HepG2 (cell line): ENCODE data around the gene PBX4. TPM values are rescaled to one million over a fixed set of nuclear protein-coding genes. Genes with fewer than 3 reads are reported as not detected.

Source experiments
- ATAD3A ChIP-seq: sonication (generic); formaldehyde crosslinking; IDR thresholded peaks from 2 replicates; pipeline ENCODE4 v1.4.0; 2020; ENCODE audit warnings: missing genetic modification reagents
- CBX5 ChIP-seq: sonication (generic); formaldehyde crosslinking; IDR thresholded peaks from 2 replicates; pipeline ENCODE4 v1.4.0; 2020; ENCODE audit warnings: missing genetic modification reagents, borderline replicate concordance
- GABPB1 ChIP-seq: IDR thresholded peaks from 2 replicates; pipeline ENCODE4 v1.6.1; 2016; ENCODE audit warnings: mild to moderate bottlenecking, missing genetic modification reagents, moderate library complexity, missing compliant biosample characterization
- KLF6 ChIP-seq: IDR thresholded peaks from 2 replicates; pipeline ENCODE4 v1.8.0; 2016; ENCODE audit warnings: missing biosample characterization, missing genetic modification reagents
- MBNL3 ChIP-seq: fragments of 250-450 bp; sonication (Bioruptor Pico); conservative IDR thresholded peaks from 2 replicates; pipeline ENCODE4 v1.8.0; 2022; ENCODE audit warnings: mild to moderate bottlenecking, inconsistent platforms
- NBN ChIP-seq: fragments of 450-650 bp; conservative IDR thresholded peaks from 2 replicates; pipeline ENCODE4 v1.6.1; 2017
- SAFB2 ChIP-seq: sonication (generic); formaldehyde crosslinking; IDR thresholded peaks from 2 replicates; pipeline ENCODE4 v1.5.1; 2020; ENCODE audit warnings: missing genetic modification reagents, low read depth, mild to moderate bottlenecking, borderline replicate concordance
- SMARCE1 ChIP-seq: fragments of 450-650 bp; IDR thresholded peaks from 2 replicates; pipeline ENCODE4 v1.6.1; 2017; ENCODE audit warnings: borderline replicate concordance
- ZNF543 ChIP-seq: sonication (generic); formaldehyde crosslinking; IDR thresholded peaks from 2 replicates; pipeline ENCODE4 v1.4.0; 2020; ENCODE audit warnings: mild to moderate bottlenecking, missing genetic modification reagents
- ZNF772 ChIP-seq: sonication (generic); formaldehyde crosslinking; IDR thresholded peaks from 2 replicates; pipeline ENCODE4 v1.5.0; 2020; ENCODE audit warnings: mild to moderate bottlenecking, missing genetic modification reagents
- ZNF839 ChIP-seq: sonication (generic); formaldehyde crosslinking; IDR thresholded peaks from 2 replicates; pipeline ENCODE4 v1.4.0; 2020; ENCODE audit warnings: missing genetic modification reagents, mild to moderate bottlenecking, borderline replicate concordance
- polyA plus RNA-seq, 8 experiments: library from polyadenylated mRNA; depleted of rRNA in 3 of 8; stranded (reverse) in 7 of 8; unstranded in 1 of 8; fragments of >200 nt; fragmentation: Illumina TruSeq in 4 of 8; extraction: Trizol in 4 of 8; gene quantifications; 2 replicates each; pipeline versions ENCODE4 v1.2.1 to v1.2.3, GENCODE V29; 2011 to 2016; ENCODE audit warnings: low read depth in 4 of 8, missing spikeins in 1 of 8, mixed read lengths in 1 of 8; ENCODE audit not compliant: insufficient read depth in 1 of 8
- total RNA-seq, 5 experiments: library from RNA; depleted of rRNA; stranded (reverse); fragments of >200 nt; fragmentation: Illumina TruSeq; extraction: Trizol; gene quantifications; 2 replicates each; pipeline ENCODE4 v1.2.3, GENCODE V29; 2016; ENCODE audit warnings: low read depth in 1 of 5
- TF ChIP-seq, protein P1 (sequence below): sonication (generic); formaldehyde crosslinking; IDR thresholded peaks from 2 replicates; pipeline ENCODE4 v1.9.0; 2021; ENCODE audit warnings: missing genetic modification reagents, mild to moderate bottlenecking, borderline replicate concordance
- TF ChIP-seq, protein P2 (sequence below): sonication (generic); formaldehyde crosslinking; IDR thresholded peaks from 2 replicates; pipeline ENCODE4 v1.4.0; 2020; ENCODE audit warnings: missing genetic modification reagents
- TF ChIP-seq, protein P3 (sequence below): sonication (generic); formaldehyde crosslinking; IDR thresholded peaks from 2 replicates; pipeline ENCODE4 v1.4.0; 2020; ENCODE audit warnings: missing genetic modification reagents
- TF ChIP-seq, protein P4 (sequence below): sonication (generic); formaldehyde crosslinking; IDR thresholded peaks from 2 replicates; pipeline ENCODE4 v1.8.1; 2023; ENCODE audit warnings: mild to moderate bottlenecking, missing genetic modification reagents
- TF ChIP-seq, protein P5 (sequence below): sonication (generic); formaldehyde crosslinking; IDR thresholded peaks from 2 replicates; pipeline ENCODE4 v1.8.0; 2022; ENCODE audit warnings: mild to moderate bottlenecking, missing genetic modification reagents, moderate library complexity
- TF ChIP-seq, protein P6 (sequence below): IDR thresholded peaks from 2 replicates; pipeline ENCODE4 v1.6.1; 2012; ENCODE audit warnings: low read depth, low read length, improper control_type of control experiment
- TF ChIP-seq, protein P7 (sequence below): IDR thresholded peaks from 2 replicates; pipeline ENCODE4 v1.6.1; 2016; ENCODE audit warnings: missing compliant biosample characterization, missing genetic modification reagents, borderline replicate concordance

PBX4 gene
- total and polyA plus RNA-seq, 2 of the 13 experiments (the other 11 are each of a cell fraction or from before 2014, with no cell fraction given): not detected

DNA sequence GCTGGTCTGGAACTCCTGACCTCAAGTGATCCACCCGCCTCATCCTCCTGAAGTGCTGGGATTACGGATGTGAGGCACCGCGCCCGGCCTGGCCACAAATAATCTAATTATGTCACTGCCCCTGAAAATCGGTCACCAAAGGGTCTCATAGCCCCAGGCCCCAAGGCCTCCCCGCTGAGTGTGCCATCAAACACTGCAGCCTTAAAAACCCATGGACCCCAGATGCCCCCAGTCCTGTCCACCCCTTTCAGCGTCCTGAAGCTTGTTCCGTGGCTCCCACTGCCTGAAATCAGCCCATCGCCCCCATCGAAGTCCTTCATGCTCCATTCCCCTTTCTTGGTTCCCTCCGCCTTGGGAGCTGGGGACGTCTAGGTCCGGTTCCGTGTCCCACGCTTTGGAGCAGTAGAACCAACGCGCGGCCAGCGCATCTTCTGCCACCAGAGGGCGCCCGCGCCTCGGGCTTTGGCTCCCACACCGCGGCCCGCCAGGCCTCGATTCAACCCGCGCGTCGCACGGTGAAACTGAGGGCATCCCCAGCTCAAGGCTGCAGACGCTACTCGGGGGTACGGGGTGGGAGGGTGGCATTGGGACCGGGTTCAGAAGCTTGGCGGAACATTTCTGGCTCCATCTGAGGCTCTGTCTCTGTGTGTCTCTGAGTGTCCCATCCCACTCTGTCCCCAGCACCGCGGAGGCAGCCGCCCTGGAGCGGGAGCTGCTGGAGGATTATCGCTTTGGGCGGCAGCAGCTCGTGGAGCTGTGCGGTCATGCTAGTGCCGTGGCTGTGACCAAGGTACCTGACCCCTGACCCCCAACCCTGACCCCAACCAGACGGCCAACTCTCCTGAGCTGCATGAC, 86.3 kb downstream of the PBX4 start (continued):
- TF ChIP-seq, protein P1, sequence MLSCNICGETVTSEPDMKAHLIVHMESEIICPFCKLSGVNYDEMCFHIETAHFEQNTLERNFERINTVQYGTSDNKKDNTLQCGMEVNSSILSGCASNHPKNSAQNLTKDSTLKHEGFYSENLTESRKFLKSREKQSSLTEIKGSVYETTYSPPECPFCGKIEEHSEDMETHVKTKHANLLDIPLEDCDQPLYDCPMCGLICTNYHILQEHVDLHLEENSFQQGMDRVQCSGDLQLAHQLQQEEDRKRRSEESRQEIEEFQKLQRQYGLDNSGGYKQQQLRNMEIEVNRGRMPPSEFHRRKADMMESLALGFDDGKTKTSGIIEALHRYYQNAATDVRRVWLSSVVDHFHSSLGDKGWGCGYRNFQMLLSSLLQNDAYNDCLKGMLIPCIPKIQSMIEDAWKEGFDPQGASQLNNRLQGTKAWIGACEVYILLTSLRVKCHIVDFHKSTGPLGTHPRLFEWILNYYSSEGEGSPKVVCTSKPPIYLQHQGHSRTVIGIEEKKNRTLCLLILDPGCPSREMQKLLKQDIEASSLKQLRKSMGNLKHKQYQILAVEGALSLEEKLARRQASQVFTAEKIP (CRISPR knock-in tag): no peak
- TF ChIP-seq ATAD3A (CRISPR knock-in tag) (no peak), NBN (no peak), MBNL3 (CRISPR knock-in tag) (no peak), CBX5 (peak; percentile 49; the same call in 1 of the 2 replicates), ZNF543 (CRISPR knock-in tag) (0 out of 2 replicates have a peak, but pooled peaks have one; percentile 38), KLF6 (CRISPR knock-in tag) (no peak), ZNF839 (CRISPR knock-in tag) (no peak), SMARCE1 (no peak), GABPB1 (peak; percentile 48; the same call in 1 of the 2 replicates), SAFB2 (CRISPR knock-in tag) (no peak), ZNF772 (CRISPR knock-in tag) (no peak)
- TF ChIP-seq, protein P2, sequence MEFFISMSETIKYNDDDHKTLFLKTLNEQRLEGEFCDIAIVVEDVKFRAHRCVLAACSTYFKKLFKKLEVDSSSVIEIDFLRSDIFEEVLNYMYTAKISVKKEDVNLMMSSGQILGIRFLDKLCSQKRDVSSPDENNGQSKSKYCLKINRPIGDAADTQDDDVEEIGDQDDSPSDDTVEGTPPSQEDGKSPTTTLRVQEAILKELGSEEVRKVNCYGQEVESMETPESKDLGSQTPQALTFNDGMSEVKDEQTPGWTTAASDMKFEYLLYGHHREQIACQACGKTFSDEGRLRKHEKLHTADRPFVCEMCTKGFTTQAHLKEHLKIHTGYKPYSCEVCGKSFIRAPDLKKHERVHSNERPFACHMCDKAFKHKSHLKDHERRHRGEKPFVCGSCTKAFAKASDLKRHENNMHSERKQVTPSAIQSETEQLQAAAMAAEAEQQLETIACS (CRISPR knock-in tag): no peak
- TF ChIP-seq, protein P3, sequence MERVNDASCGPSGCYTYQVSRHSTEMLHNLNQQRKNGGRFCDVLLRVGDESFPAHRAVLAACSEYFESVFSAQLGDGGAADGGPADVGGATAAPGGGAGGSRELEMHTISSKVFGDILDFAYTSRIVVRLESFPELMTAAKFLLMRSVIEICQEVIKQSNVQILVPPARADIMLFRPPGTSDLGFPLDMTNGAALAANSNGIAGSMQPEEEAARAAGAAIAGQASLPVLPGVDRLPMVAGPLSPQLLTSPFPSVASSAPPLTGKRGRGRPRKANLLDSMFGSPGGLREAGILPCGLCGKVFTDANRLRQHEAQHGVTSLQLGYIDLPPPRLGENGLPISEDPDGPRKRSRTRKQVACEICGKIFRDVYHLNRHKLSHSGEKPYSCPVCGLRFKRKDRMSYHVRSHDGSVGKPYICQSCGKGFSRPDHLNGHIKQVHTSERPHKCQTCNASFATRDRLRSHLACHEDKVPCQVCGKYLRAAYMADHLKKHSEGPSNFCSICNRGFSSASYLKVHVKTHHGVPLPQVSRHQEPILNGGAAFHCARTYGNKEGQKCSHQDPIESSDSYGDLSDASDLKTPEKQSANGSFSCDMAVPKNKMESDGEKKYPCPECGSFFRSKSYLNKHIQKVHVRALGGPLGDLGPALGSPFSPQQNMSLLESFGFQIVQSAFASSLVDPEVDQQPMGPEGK (CRISPR knock-in tag): no peak
- TF ChIP-seq, protein P4, sequence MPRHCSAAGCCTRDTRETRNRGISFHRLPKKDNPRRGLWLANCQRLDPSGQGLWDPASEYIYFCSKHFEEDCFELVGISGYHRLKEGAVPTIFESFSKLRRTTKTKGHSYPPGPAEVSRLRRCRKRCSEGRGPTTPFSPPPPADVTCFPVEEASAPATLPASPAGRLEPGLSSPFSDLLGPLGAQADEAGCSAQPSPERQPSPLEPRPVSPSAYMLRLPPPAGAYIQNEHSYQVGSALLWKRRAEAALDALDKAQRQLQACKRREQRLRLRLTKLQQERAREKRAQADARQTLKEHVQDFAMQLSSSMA (CRISPR knock-in tag): no peak
- TF ChIP-seq, protein P5, sequence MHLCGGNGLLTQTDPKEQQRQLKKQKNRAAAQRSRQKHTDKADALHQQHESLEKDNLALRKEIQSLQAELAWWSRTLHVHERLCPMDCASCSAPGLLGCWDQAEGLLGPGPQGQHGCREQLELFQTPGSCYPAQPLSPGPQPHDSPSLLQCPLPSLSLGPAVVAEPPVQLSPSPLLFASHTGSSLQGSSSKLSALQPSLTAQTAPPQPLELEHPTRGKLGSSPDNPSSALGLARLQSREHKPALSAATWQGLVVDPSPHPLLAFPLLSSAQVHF (CRISPR knock-in tag): no peak
- TF ChIP-seq, protein P6, sequence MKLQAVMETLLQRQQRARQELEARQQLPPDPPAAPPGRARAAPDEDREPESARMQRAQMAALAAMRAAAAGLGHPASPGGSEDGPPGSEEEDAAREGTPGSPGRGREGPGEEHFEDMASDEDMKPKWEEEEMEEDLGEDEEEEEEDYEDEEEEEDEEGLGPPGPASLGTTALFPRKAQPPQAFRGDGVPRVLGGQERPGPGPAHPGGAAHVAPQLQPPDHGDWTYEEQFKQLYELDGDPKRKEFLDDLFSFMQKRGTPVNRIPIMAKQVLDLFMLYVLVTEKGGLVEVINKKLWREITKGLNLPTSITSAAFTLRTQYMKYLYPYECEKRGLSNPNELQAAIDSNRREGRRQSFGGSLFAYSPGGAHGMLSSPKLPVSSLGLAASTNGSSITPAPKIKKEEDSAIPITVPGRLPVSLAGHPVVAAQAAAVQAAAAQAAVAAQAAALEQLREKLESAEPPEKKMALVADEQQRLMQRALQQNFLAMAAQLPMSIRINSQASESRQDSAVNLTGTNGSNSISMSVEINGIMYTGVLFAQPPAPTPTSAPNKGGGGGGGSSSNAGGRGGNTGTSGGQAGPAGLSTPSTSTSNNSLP: no peak
- TF ChIP-seq, protein P7, sequence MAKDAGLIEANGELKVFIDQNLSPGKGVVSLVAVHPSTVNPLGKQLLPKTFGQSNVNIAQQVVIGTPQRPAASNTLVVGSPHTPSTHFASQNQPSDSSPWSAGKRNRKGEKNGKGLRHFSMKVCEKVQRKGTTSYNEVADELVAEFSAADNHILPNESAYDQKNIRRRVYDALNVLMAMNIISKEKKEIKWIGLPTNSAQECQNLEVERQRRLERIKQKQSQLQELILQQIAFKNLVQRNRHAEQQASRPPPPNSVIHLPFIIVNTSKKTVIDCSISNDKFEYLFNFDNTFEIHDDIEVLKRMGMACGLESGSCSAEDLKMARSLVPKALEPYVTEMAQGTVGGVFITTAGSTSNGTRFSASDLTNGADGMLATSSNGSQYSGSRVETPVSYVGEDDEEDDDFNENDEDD (CRISPR knock-in tag): no peak; the same call in 1 of the 2 replicates
